ENCODE data around the gene SLX9. TPM values are rescaled to one million over a fixed set of nuclear protein-coding genes. Genes with fewer than 3 reads are reported as not detected.

The SLX9 gene
- polyA plus RNA-seq, 1 donor (not counting 4 experiments of a cell fraction or from before 2014, with no cell fraction given): 21.8 TPM

GRCh38 chr21:44934276-44934675 is 5.6 kb upstream of the SLX9 start:
- dilution Hi-C loops (cut with MboI; ENCODE audit: extremely low pct_ligation_motif_present, low sequenced_read_pairs): no loop called here
- peaks cover 24% of the 10 kb centered on the region for H3K27me3 ChIP-seq (ENCODE audit: control insufficient read depth, extremely low read depth, insufficient read depth, low read length)
- no peaks in the 10 kb centered on the region for H4K20me1 ChIP-seq (ENCODE audit: control insufficient read depth, extremely low read depth, insufficient read depth, low read length)
- H3K4me1 ChIP-seq (ENCODE audit: control insufficient read depth, extremely low read depth, insufficient read depth, low read length): peaks cover 20% of the 10 kb centered on the region
- no peak overlapping the region for H3K4me3 ChIP-seq (ENCODE audit: control insufficient read depth in 2 of 3, extremely low read depth in 1 of 3, insufficient read depth in 2 of 3, low read depth in 1 of 3, low read length in 3 of 3)
- no peaks in the 10 kb centered on the region for H3K36me3 ChIP-seq (ENCODE audit: control insufficient read depth in 2 of 2, extremely low read depth in 1 of 2, insufficient read depth in 2 of 2, low read length in 2 of 2)
- TF ChIP-seq CTCF (optimal IDR thresholded peaks at IDR 0.05 in 1 of 3, IDR thresholded peaks at IDR 0.05 in 1 of 3, conservative IDR thresholded peaks at IDR 0.05 in 1 of 3; ENCODE audit: extremely low read depth in 1 of 3, insufficient read depth in 2 of 3, low read length in 3 of 3) (no peak), EZH2 (IDR thresholded peaks at IDR 0.05; ENCODE audit: low read length) (no peak)
- H3K9me3 ChIP-seq (ENCODE audit: control insufficient read depth, low read depth, low read length): no peaks in the 10 kb centered on the region
- no peak overlapping the region for H3K27ac ChIP-seq (ENCODE audit: control insufficient read depth, insufficient read depth, low read length)
- H2AFZ ChIP-seq (ENCODE audit: control insufficient read depth, low read length): no peak overlapping the region
- no peak overlapping the region for H3K4me2 ChIP-seq (ENCODE audit: control insufficient read depth, extremely low read depth, insufficient read depth, low read depth, low read length)
- DNase-seq (ENCODE audit: low read depth, low spot score) (no peak), FAIRE-seq (no peak)
- H3K79me2 ChIP-seq (ENCODE audit: control insufficient read depth, insufficient read depth, low read length): no peaks in the 10 kb centered on the region
- H3K9ac ChIP-seq (ENCODE audit: control insufficient read depth, extremely low read depth, insufficient read depth, low read length): no peak overlapping the region
- no peaks in the 10 kb centered on the region for H3K9me1 ChIP-seq (ENCODE audit: control insufficient read depth, extremely low read depth, insufficient read depth, low read length)

GRCh38 chr21:44934797-44935532 is 4.9 kb upstream of the SLX9 start:
- Histone ChIP-seq H3K79me2 (ENCODE audit: control insufficient read depth, insufficient read depth, low read length) (no peaks in the 10 kb centered on the region), H3K9ac (ENCODE audit: control insufficient read depth, extremely low read depth, insufficient read depth, low read length) (no peak overlapping the region), H3K9me1 (ENCODE audit: control insufficient read depth, extremely low read depth, insufficient read depth, low read length) (no peaks in the 10 kb centered on the region), H2AFZ (ENCODE audit: control insufficient read depth, low read length) (no peak overlapping the region), H3K4me1 (ENCODE audit: control insufficient read depth, extremely low read depth, insufficient read depth, low read length) (peaks cover 20% of the 10 kb centered on the region), H3K9me3 (ENCODE audit: control insufficient read depth, low read depth, low read length) (no peaks in the 10 kb centered on the region), H3K4me3 (ENCODE audit: control insufficient read depth in 2 of 3, extremely low read depth in 1 of 3, insufficient read depth in 2 of 3, low read depth in 1 of 3, low read length in 3 of 3) (no peak overlapping the region), H3K27ac (ENCODE audit: control insufficient read depth, insufficient read depth, low read length) (no peak overlapping the region), H3K4me2 (ENCODE audit: control insufficient read depth, extremely low read depth, insufficient read depth, low read depth, low read length) (no peak overlapping the region), H3K27me3 (ENCODE audit: control insufficient read depth, extremely low read depth, insufficient read depth, low read length) (peaks cover 18% of the 10 kb centered on the region), H4K20me1 (ENCODE audit: control insufficient read depth, extremely low read depth, insufficient read depth, low read length) (no peaks in the 10 kb centered on the region), H3K36me3 (ENCODE audit: control insufficient read depth in 2 of 2, extremely low read depth in 1 of 2, insufficient read depth in 2 of 2, low read length in 2 of 2) (no peaks in the 10 kb centered on the region)
- DNase-seq (ENCODE audit: low read depth, low spot score): no peak
- no peak for FAIRE-seq
- no peak for TF ChIP-seq EZH2 (IDR thresholded peaks at IDR 0.05; ENCODE audit: low read length)
- no peak for TF ChIP-seq CTCF (optimal IDR thresholded peaks at IDR 0.05 in 1 of 3, IDR thresholded peaks at IDR 0.05 in 1 of 3, conservative IDR thresholded peaks at IDR 0.05 in 1 of 3; ENCODE audit: extremely low read depth in 1 of 3, insufficient read depth in 2 of 3, low read length in 3 of 3)
- dilution Hi-C loops (cut with MboI; ENCODE audit: extremely low pct_ligation_motif_present, low sequenced_read_pairs): no loop called here

Measured in keratinocyte (primary cell).